DOHH2 (cell line): Measurements from ENCODE around the gene PHF8.

Experiments
- H3F3A ChIP-seq: fragments of 200-600 bp; sonication (generic), shearing (Covaris generic); 2 replicates; pipeline ENCODE4 v1.6.0; 2016; ENCODE audit warnings: antibody characterized with exemption, mild to moderate bottlenecking; ENCODE audit not compliant: control insufficient read depth, insufficient read depth
- H3K27ac ChIP-seq: fragments of 200-600 bp; sonication (generic); 2 replicates; pipeline ENCODE4 v1.5.1; 2014; ENCODE audit warnings: low read depth, mild to moderate bottlenecking, low read length, moderate library complexity
- H3K27me3 ChIP-seq: fragments of 200-600 bp; sonication (generic); 2 replicates; pipeline ENCODE4 v1.6.1; 2014; ENCODE audit warnings: mild to moderate bottlenecking, low read length, mixed read lengths; ENCODE audit not compliant: control insufficient read depth
- H3K36me3 ChIP-seq: fragments of 200-600 bp; sonication (generic); 2 replicates; pipeline ENCODE4 v1.6.1; 2014; ENCODE audit warnings: mild to moderate bottlenecking, low read length, moderate library complexity, mixed read lengths; ENCODE audit not compliant: control insufficient read depth
- H3K4me1 ChIP-seq: fragments of 200-600 bp; sonication (generic); 2 replicates; pipeline ENCODE4 v1.6.1; 2014; ENCODE audit warnings: mild to moderate bottlenecking, low read length, mixed read lengths; ENCODE audit not compliant: control insufficient read depth
- H3K4me2 ChIP-seq: fragments of 200-600 bp; sonication (generic); 2 replicates; pipeline ENCODE4 v1.6.0; 2014; ENCODE audit warnings: mild to moderate bottlenecking, low read length, moderate library complexity
- H3K4me3 ChIP-seq: fragments of 200-600 bp; sonication (generic); 2 replicates; pipeline ENCODE4 v1.5.1; 2014; ENCODE audit warnings: mild to moderate bottlenecking, low read length, mixed read lengths
- H3K79me2 ChIP-seq: fragments of 200-600 bp; sonication (generic); 2 replicates; pipeline ENCODE4 v1.6.1; 2014; ENCODE audit warnings: mild to moderate bottlenecking, low read length, mixed read lengths; ENCODE audit not compliant: control insufficient read depth
- H3K9me2 ChIP-seq: fragments of 200-600 bp; sonication (generic); replicated peaks from 2 replicates; pipeline ENCODE4 v1.6.1; 2014; ENCODE audit warnings: mild to moderate bottlenecking, low read length, mixed read lengths; ENCODE audit not compliant: control insufficient read depth
- H3K9me3 ChIP-seq: fragments of 200-600 bp; sonication (generic); 2 replicates; pipeline ENCODE4 v1.6.1; 2014; ENCODE audit warnings: antibody characterized with exemption, low read length, mixed read lengths; ENCODE audit not compliant: control insufficient read depth, insufficient read depth
- H4K20me1 ChIP-seq: fragments of 200-600 bp; sonication (generic); 2 replicates; pipeline ENCODE4 v1.6.0; 2014; ENCODE audit warnings: low read depth, mild to moderate bottlenecking, antibody characterized with exemption, low read length, moderate library complexity; ENCODE audit not compliant: control insufficient read depth, insufficient read depth
- EZH2phosphoT487 ChIP-seq: fragments of 200-600 bp; sonication (generic); IDR thresholded peaks from 2 replicates; pipeline ENCODE4 v1.6.1; 2017; ENCODE audit warnings: borderline replicate concordance, mild to moderate bottlenecking, antibody characterized with exemption, low read length, moderate library complexity, mixed read lengths
- TF ChIP-seq, protein P1 (sequence below): fragments of 200-600 bp; sonication (generic); IDR thresholded peaks from one replicate; pipeline ENCODE4 v1.5.1; 2014; ENCODE audit warnings: antibody characterized with exemption, mild to moderate bottlenecking, low read depth, low read length; ENCODE audit not compliant: poor library complexity, severe bottlenecking

The PHF8 gene

DNA sequence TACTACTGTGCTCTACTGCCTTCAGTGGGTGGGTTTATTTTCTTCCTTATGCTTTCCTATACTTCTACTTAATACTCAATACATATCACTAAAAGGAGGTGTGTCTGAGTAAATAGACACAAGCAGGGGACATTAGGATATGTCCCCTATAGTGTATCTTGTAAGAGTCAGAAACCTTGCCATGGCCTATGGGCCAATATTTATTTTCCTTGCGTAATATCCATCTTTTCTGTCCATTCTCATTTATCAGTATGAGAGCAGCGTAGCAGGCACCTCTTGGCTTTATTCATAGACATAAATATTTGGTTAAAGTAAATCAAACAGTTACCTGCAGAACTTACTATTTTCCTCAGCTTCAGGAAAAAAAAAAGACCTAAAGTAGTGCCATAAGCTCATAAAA lies 46.6 kb upstream of the PHF8 start:
- Histone ChIP-seq H3K4me2 (no peak overlapping the region), H3K27me3 (no peaks in the 10 kb centered on the region), H3K9me2 (no peaks in the 10 kb centered on the region), H4K20me1 (no peaks in the 10 kb centered on the region), H3K27ac (no peak overlapping the region), H3K36me3 (no peaks in the 10 kb centered on the region; the same call in 1 of the 2 replicates), H3K4me3 (no peak overlapping the region), H3K4me1 (no peaks in the 10 kb centered on the region), H3K79me2 (no peaks in the 10 kb centered on the region), H3F3A (no peaks in the 10 kb centered on the region), H3K9me3 (no peaks in the 10 kb centered on the region)
- no peak for TF ChIP-seq EZH2phosphoT487
- TF ChIP-seq, protein P1, sequence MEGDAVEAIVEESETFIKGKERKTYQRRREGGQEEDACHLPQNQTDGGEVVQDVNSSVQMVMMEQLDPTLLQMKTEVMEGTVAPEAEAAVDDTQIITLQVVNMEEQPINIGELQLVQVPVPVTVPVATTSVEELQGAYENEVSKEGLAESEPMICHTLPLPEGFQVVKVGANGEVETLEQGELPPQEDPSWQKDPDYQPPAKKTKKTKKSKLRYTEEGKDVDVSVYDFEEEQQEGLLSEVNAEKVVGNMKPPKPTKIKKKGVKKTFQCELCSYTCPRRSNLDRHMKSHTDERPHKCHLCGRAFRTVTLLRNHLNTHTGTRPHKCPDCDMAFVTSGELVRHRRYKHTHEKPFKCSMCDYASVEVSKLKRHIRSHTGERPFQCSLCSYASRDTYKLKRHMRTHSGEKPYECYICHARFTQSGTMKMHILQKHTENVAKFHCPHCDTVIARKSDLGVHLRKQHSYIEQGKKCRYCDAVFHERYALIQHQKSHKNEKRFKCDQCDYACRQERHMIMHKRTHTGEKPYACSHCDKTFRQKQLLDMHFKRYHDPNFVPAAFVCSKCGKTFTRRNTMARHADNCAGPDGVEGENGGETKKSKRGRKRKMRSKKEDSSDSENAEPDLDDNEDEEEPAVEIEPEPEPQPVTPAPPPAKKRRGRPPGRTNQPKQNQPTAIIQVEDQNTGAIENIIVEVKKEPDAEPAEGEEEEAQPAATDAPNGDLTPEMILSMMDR = no peak

DNA sequence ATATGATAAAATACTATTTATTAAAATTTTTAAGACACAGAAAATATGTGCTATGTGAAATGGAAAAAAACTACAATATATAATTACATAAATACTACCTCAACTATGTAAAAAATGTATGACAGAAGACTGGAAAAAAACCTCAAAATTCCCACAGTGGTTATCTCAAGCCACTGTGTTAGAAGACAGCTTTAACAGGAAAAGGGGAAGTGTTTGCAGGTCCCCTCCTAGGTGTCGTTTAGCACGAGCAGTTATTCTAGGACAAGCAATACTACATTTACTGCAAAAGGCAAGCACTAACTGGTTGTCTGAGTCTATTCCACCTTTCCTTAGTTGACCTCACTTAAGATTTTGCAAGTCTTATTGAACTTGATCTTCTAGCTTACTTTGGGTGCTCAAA lies 44.9 kb upstream of the PHF8 start:
- Histone ChIP-seq H3K27me3 (no peaks in the 10 kb centered on the region), H3K36me3 (peaks cover 3% of the 10 kb centered on the region), H3K4me2 (no peak overlapping the region), H3K4me3 (no peak overlapping the region), H3K4me1 (no peaks in the 10 kb centered on the region), H3K9me3 (no peaks in the 10 kb centered on the region), H3F3A (no peaks in the 10 kb centered on the region), H3K9me2 (no peaks in the 10 kb centered on the region), H3K27ac (no peak overlapping the region), H3K79me2 (no peaks in the 10 kb centered on the region), H4K20me1 (no peaks in the 10 kb centered on the region)
- TF ChIP-seq, protein P1 = no peak
- TF ChIP-seq EZH2phosphoT487 = no peak

DNA sequence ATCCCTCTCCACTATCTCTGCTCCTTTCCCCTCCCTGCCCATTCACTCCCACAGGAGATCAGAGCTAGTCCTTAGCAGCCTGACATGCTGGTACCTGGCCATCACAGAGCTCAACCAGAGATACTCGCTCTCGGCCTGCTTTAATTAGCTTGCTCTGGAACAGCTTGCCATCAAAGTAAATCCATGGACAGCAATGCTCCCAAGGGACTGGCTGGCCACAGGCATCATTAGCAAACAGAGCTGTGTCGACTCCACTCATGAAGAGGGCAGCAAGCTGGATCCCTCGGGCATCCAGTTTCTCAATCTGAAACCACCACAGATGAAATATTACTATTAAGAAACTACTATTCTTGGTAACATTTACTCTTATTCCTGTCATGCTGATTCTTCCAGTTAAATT lies 43.4 kb upstream of the PHF8 start:
- TF ChIP-seq EZH2phosphoT487 = no peak
- Histone ChIP-seq H4K20me1 (no peaks in the 10 kb centered on the region), H3K36me3 (peaks cover 3% of the 10 kb centered on the region), H3K4me3 (no peak overlapping the region), H3K4me2 (no peak overlapping the region), H3K27ac (no peak overlapping the region), H3K27me3 (no peaks in the 10 kb centered on the region), H3F3A (no peaks in the 10 kb centered on the region), H3K79me2 (no peaks in the 10 kb centered on the region), H3K9me3 (no peaks in the 10 kb centered on the region), H3K9me2 (no peaks in the 10 kb centered on the region), H3K4me1 (no peaks in the 10 kb centered on the region)

DNA sequence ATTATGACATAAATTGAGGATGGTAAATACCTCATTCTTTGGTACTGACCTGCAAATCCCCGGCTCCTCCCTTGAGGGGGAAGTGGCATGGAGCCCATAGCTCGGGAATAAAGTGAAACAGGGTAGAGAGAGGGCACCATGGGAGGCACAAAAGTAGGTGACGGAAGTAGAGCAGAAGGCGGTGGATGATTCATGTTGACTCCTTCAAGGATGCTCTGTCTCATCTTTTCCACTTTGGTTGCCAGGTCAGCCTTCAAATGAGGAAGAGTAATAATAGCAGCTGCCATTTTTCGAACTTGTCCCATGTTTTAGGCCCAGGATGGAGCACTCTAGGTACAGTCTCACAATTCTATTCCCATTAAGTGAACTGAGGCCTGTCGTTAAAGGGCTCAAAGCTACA lies 41.4 kb upstream of the PHF8 start:
- H3K4me2 ChIP-seq = no peak overlapping the region
- no peaks in the 10 kb centered on the region for H3K27me3 ChIP-seq
- no peak overlapping the region for H3K27ac ChIP-seq
- H3F3A ChIP-seq = no peaks in the 10 kb centered on the region
- no peaks in the 10 kb centered on the region for H4K20me1 ChIP-seq
- H3K9me3 ChIP-seq = no peaks in the 10 kb centered on the region
- H3K4me1 ChIP-seq = no peaks in the 10 kb centered on the region
- no peaks in the 10 kb centered on the region for H3K79me2 ChIP-seq
- no peak overlapping the region for H3K4me3 ChIP-seq
- no peaks in the 10 kb centered on the region for H3K9me2 ChIP-seq
- H3K36me3 ChIP-seq = peaks cover 3% of the 10 kb centered on the region
- TF ChIP-seq, protein P1 = no peak
- no peak for TF ChIP-seq EZH2phosphoT487
